HG03469 (cell line): ENCODE measurements around the gene MXRA7.
"Not testable (repeated sequence)": the region's sequence is repeated elsewhere in the genome, so short reads cannot be mapped to it uniquely, and the experiment has no call there.

Experiments used
- ATAC-seq: cut with Tn5 transposase; IDR thresholded peaks from one replicate; pipeline ENCODE4 v1.9.1; 2021; ENCODE audit warnings: mild to moderate bottlenecking, moderate library complexity, moderate number of reproducible peaks; ENCODE audit not compliant: unreplicated experiment

Gene MXRA7

GRCh38 chr17:76735586-76736348 lies 25.0 kb upstream of the MXRA7 start:
- ATAC-seq: no peak

DNA sequence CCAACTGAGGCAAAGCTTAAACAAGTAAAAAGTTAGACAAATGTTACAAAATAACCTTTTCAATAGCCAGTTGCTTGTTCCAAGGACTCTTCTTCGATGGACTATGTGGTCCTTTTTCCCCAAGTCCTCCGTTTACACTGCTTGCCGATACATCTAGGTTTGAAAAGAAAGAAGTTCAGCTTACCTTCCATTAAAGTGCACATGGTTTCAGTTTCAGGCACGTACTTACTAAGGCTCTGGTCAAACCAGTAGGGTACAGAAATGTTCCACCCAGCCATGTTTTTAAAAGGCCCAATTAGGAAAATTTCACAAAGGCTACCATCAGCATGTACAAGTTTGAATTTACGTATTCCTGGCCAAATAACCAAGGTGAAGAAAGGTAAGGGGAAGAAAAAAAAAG lies 24.2 kb upstream of the MXRA7 start:
- ATAC-seq: no peak

DNA sequence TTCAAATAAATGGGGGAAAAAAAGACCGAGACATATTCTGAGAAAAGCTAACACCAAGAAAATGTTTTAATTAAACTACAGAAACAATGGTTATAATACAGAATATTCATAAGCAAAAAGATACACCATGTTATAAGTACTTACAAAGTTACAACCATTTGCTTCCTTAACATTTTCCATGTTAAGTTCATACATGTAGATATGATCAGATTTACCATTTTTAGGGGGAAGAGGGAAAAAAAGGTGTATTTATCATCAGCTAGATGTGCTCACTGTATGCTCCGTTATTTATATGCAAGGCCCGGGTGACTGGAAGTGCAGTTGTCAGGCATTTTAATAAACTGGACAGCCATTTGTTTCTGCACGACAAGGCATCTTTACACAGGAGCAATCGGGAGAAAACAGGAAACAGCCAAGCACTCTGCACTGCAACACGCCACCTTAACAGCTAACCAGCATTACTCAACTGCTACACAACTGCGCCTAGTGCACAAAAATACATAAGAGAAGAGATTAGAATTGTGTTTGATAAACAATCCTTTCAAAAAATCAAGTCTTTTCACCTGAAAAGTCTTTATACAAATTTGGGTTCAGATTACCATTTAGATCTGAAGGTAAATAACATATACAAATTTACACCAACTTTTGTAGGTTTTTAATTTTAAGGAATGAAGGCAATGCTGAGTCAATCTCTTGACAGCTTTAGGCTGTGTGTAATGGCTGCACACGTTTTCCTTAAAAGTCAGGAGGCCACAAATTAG lies 23.5 kb upstream of the MXRA7 start:
- ATAC-seq: no peak

GRCh38 chr17:76733618-76733957 lies 22.8 kb upstream of the MXRA7 start:
- ATAC-seq: no peak

DNA sequence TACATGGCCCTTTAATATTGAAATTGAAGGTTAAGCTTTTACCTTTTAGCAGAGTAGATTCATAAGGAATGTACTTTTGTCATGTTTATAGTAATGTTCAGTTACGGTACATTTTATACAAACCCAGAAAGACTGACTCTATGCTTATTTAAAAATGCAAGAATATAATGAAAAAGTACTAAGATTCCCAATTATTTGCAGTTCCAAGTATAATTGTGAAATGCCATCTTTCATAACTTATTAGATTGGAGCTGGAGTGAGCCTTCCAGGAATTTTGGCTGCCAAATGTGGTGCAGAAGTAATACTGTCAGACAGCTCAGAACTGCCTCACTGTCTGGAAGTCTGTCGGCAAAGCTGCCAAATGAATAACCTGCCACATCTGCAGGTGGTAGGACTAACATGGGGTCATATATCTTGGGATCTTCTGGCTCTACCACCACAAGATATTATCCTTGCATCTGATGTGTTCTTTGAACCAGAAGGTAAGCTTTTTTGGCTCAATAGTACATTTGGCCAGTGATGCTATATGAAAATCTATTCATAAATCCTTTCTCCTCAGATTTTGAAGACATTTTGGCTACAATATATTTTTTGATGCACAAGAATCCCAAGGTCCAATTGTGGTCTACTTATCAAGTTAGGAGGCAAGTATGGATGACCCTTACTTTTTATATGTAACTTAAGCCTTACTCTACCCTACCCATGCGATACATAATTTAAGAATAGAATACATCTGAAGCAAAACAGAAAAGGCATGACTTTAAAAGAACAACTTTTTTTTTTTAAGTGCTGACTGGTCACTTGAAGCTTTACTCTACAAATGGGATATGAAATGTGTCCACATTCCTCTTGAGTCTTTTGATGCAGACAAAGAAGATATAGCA lies 22.2 kb upstream of the MXRA7 start:
- ATAC-seq: no peak

GRCh38 chr17:76731800-76732733 lies 21.3 kb upstream of the MXRA7 start:
- not testable (repeated sequence) for ATAC-seq

GRCh38 chr17:76727745-76728456 lies 17.1 kb upstream of the MXRA7 start:
- no peak for ATAC-seq

DNA sequence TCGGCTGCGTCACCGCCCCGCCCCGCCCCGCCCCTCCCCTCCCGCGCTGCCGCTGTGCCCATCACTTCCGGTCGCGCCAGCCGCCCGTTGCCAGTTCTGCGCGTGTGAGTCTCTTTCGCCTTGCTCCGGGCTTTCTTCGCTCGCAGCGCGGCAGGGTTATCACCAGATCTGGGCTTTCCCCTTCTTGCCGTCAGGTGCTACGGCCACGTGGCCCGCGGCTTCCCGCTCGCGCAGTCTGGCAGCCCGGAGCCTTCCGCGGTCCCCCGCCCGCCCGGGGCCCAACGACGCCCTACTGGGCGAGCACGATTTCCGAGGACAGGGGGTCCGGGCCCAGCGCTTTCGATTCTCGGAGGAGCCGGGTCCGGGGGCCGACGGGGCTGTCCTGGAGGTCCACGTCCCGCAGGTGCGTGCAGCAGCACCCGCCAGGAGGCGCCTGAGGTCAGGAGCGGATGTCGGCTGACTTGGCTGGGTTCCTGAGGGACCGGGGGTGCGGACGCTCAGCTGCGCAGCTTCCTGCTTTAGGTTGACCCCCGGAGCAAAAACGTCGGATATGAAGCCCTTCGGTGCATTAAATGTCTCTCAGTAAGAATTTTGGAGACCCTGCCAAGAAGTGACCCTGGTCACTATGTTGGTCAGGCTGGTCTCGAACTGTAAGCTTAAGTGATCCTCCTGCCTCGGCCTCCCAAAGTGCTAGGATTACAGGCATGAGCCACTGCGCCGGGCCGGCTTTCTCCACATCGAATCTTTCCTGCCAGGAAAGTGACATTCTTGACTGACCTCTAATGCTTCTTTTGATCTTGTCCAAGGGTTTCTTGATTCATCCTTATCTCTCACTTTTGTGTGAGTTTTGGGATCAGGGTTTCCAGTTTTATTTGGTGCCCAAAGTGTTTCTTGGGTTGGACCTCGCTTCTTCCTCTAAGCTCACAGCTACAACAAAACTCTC lies 16.3 kb upstream of the MXRA7 start, which contains the start of gene METTL23:
Gene METTL23 (plus strand): TSS at position 64 of the 943 bp plus-strand sequence. CDS start 2,872 bp downstream, outside the sequence.
- peak; percentile 32 for ATAC-seq

- peak; percentile 41 for ATAC-seq
Measured at GRCh38 chr17:76726231-76726775, 15.5 kb upstream of the MXRA7 start, which contains the start of gene JMJD6. TSS of gene JMJD6 (minus strand) at chr17:76726606. CDS start at chr17:76726475, 131 bp downstream.

- no peak for ATAC-seq
Measured at GRCh38 chr17:76725580-76726230, 14.9 kb upstream of the MXRA7 start.

DNA sequence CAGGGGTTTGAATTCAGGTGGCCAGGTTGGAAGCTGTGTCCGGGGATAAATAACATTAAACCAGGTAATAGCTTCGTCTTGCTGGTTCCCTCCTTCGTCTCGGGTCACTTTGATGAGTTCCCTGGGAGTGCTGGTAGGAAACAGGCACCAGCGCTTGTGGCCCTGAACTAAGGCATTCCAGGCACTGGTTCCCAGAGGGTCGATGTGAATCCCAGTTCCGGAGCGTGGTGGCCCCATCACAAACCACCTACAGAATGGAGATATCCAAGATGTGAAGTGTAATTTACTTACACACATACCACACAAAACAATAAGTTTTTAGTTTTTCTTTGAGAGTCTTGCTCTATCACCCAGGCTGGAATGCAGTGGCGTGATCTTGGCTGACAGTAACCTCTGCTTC lies 13.0 kb upstream of the MXRA7 start:
- ATAC-seq: no peak

GRCh38 chr17:76722977-76723376 lies 12.2 kb upstream of the MXRA7 start:
- not testable (repeated sequence) for ATAC-seq

GRCh38 chr17:76722279-76722678 lies 11.5 kb upstream of the MXRA7 start:
- no peak for ATAC-seq

DNA sequence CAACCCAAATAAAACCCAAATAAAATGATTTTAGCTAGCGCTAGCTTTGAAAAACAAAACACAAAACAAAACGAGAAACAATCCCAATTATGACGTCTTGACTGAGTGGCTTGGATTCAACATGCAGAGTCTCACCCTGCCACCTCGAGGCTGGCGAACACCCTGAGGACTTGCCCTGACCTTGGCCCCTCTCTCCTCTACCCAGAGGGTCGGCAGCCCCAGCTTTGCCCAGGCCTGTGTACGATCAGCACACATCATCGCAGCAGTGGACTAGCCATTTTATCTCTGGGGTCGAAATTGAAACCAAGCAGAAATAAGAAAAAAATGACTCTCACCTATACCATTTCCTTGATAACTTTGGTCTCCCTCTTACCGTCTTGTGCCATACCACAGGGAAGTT lies 10.7 kb upstream of the MXRA7 start:
- no peak for ATAC-seq

GRCh38 chr17:76720941-76721340 lies 10.2 kb upstream of the MXRA7 start:
- no peak for ATAC-seq

- ATAC-seq: no peak
Measured at GRCh38 chr17:76720211-76720610, 9.4 kb upstream of the MXRA7 start.

- ATAC-seq: no peak
Measured at GRCh38 chr17:76718516-76718915, 7.8 kb upstream of the MXRA7 start.

DNA sequence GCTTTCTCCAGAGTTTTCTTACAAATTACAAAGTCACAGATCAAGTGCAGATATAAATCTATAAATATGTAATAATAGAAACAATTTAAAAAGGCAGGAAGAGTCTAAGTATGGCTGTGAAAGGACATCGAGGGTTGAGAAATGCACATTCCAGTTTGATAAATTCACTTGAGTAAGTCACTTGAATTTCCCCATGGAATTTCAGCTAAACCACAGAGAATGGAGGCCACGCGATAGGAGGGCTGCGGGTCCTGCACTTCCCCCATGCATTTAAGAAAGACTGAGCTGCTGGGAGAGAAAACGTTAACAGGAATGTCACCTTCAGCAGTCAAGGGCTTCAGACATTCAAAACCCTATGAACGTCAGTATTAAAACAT lies 6.1 kb upstream of the MXRA7 start:
- ATAC-seq: no peak
